OCI-LY7 (cell line): ENCODE data around the gene FOXG1. TPM values are rescaled to one million over a fixed set of nuclear protein-coding genes. Genes with fewer than 3 reads are reported as not detected.

ENCODE experiments used
- BruUV-seq: library from RNA; stranded (reverse); fragments of 400-500 nt; replicated peaks from 2 replicates; lab custom pipeline; 2021; lab: Mats Ljungman, UMichigan
- CTCF ChIA-PET: fragments of 300-600 bp; sonication (Branson Sonifier 250); formaldehyde crosslinking; loops from one replicate; lab custom pipeline; 2022; ENCODE audit warnings: antibody characterized with exemption; ENCODE audit not compliant: unreplicated experiment; lab: Charles Lee
- POLR2A ChIA-PET: fragments of 300-600 bp; sonication (Branson Sonifier 250); formaldehyde crosslinking; loops from one replicate; lab custom pipeline; 2022; ENCODE audit warnings: antibody characterized with exemption; lab: Charles Lee
- DNase-seq: peaks from one replicate; pipeline ENCODE4 v3.0.0-alpha.2; 2015; ENCODE audit warnings: low spot score
- H2AFZ ChIP-seq: fragments of 200-600 bp; sonication (generic), shearing (Covaris generic); 2 replicates; pipeline ENCODE4 v1.6.1; 2014; ENCODE audit warnings: mild to moderate bottlenecking, antibody characterized with exemption, low read length, moderate library complexity
- H3K27ac ChIP-seq: fragments of 200-600 bp; sonication (generic); 2 replicates; pipeline ENCODE4 v1.5.1; 2014; ENCODE audit warnings: mixed run types, low read depth, mild to moderate bottlenecking, moderate library complexity, low read length, inconsistent platforms; ENCODE audit not compliant: poor library complexity, severe bottlenecking
- H3K36me3 ChIP-seq: fragments of 200-600 bp; sonication (generic); 2 replicates; pipeline ENCODE4 v1.6.1; 2014; ENCODE audit warnings: mild to moderate bottlenecking, antibody characterized with exemption, low read length, moderate library complexity, mixed read lengths; ENCODE audit not compliant: insufficient read depth
- H3K4me1 ChIP-seq: fragments of 200-600 bp; sonication (generic); 2 replicates; pipeline ENCODE4 v1.5.1; 2014; ENCODE audit warnings: mild to moderate bottlenecking, low read length; ENCODE audit not compliant: insufficient read depth, poor library complexity, severe bottlenecking
- H3K4me2 ChIP-seq: fragments of 200-600 bp; sonication (generic); 2 replicates; pipeline ENCODE4 v1.6.1; 2014; ENCODE audit warnings: mild to moderate bottlenecking, low read length
- H3K4me3 ChIP-seq: fragments of 200-600 bp; sonication (generic); 2 replicates; pipeline ENCODE4 v1.5.1; 2014; ENCODE audit warnings: mild to moderate bottlenecking, low read depth, low read length; ENCODE audit not compliant: poor library complexity, severe bottlenecking
- H3K79me2 ChIP-seq: fragments of 200-600 bp; sonication (generic); 2 replicates; pipeline ENCODE4 v1.6.1; 2016; ENCODE audit warnings: low read depth, mild to moderate bottlenecking, low read length, moderate library complexity, mixed read lengths; ENCODE audit not compliant: insufficient read depth
- H3K9me2 ChIP-seq: fragments of 200-600 bp; sonication (generic); 2 replicates; pipeline ENCODE4 v1.6.1; 2016; ENCODE audit warnings: mild to moderate bottlenecking, low read length, mixed read lengths; ENCODE audit not compliant: insufficient read depth
- H3K9me3 ChIP-seq: fragments of 200-600 bp; sonication (generic); 2 replicates; pipeline ENCODE4 v1.6.1; 2014; ENCODE audit warnings: mild to moderate bottlenecking, mixed run types, low read length, mixed read lengths
- H4K20me1 ChIP-seq: fragments of 200-600 bp; sonication (generic); 2 replicates; pipeline ENCODE4 v1.6.1; 2014; ENCODE audit warnings: mild to moderate bottlenecking, antibody characterized with exemption, low read length, moderate library complexity, mixed read lengths; ENCODE audit not compliant: insufficient read depth
- EZH2phosphoT487 ChIP-seq: fragments of 200-600 bp; sonication (generic); IDR thresholded peaks from 2 replicates; pipeline ENCODE4 v1.6.1; 2018; ENCODE audit warnings: low read depth, borderline replicate concordance, mild to moderate bottlenecking, mixed run types, antibody characterized with exemption, low read length, moderate library complexity, mixed read lengths
- intact Hi-C: fragments of 100-400 bp; cut with micrococcal nuclease; formaldehyde crosslinking; loops from one replicate; pipeline ENCODE4 v1.10.0; 2022; ENCODE audit not compliant: unreplicated experiment
- total RNA-seq, 2 experiments: library from RNA; depleted of rRNA in 1 of 2; stranded (reverse); fragments of >200 nt in 1 of 2; shearing (Covaris generic) in 1 of 2; gene quantifications; 2 replicates each; pipeline ENCODE4 v1.2.3, GENCODE V29; 2014 to 2022
- TF ChIP-seq, protein P1 (sequence below): fragments of 200-600 bp; sonication (generic); conservative IDR thresholded peaks from 2 replicates; pipeline ENCODE4 v1.5.1; 2014; ENCODE audit warnings: mild to moderate bottlenecking, antibody characterized with exemption, low read length, moderate library complexity, mixed read lengths

The FOXG1 gene
- total RNA-seq, 2 experiments from 2014 or later, result not detected

DNA sequence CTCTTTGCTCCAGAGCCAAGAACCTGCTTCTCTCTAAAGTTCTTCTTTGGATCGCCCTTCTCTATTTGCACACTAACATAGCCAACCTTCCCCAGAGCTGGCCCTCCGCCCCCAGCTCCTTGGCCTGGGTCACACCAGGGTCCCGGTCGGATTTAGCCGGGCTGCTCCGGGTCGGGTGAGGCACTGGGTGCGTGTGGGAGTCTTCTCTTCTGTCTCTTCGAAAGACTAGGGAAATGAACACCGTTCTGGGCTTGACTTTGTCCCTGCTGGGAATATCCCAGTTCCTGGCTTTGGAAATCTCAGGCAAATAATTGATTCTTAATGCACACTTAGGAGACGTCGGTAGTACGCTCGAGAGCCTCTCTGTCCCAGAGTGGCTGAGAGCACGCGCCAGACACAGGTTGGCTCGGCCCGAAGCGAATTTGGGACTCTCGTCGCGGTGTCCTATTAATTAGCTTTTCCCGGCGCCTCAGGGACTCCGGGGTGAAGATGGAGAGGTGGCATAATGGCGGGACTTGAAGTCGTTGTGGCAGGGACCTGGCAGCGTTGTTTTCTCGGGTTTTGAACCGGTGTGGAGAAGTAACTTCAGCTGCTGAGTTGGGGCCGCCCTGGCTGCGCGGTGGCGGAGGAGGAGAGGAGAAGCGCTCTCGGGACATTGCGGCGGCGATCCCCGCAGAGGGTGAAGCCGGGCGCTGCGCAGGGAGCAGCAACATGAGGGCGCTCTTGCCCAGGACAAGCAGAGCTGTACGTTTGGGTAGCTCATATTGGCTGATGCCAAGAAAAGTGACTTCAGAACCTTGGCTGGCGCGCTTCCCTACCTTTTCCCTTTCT is 7.5 kb downstream of the FOXG1 start:
- Histone ChIP-seq H3K79me2 (no peaks in the 10 kb centered on the region), H3K4me3 (no peak overlapping the region), H3K4me1 (no peaks in the 10 kb centered on the region), H3K9me3 (no peaks in the 10 kb centered on the region), H3K36me3 (no peaks in the 10 kb centered on the region), H3K9me2 (no peaks in the 10 kb centered on the region), H2AFZ (no peak overlapping the region), H3K4me2 (no peak overlapping the region), H3K27ac (no peak overlapping the region), H4K20me1 (no peaks in the 10 kb centered on the region)
- BruUV-seq, result no TSS peak
- TF ChIP-seq, protein P1, sequence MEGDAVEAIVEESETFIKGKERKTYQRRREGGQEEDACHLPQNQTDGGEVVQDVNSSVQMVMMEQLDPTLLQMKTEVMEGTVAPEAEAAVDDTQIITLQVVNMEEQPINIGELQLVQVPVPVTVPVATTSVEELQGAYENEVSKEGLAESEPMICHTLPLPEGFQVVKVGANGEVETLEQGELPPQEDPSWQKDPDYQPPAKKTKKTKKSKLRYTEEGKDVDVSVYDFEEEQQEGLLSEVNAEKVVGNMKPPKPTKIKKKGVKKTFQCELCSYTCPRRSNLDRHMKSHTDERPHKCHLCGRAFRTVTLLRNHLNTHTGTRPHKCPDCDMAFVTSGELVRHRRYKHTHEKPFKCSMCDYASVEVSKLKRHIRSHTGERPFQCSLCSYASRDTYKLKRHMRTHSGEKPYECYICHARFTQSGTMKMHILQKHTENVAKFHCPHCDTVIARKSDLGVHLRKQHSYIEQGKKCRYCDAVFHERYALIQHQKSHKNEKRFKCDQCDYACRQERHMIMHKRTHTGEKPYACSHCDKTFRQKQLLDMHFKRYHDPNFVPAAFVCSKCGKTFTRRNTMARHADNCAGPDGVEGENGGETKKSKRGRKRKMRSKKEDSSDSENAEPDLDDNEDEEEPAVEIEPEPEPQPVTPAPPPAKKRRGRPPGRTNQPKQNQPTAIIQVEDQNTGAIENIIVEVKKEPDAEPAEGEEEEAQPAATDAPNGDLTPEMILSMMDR, result no peak
- TF ChIP-seq EZH2phosphoT487, result no peak
- DNase-seq, result no peak
- POLR2A ChIA-PET, result no interaction called here
- intact Hi-C loops, result no loop called here
- CTCF ChIA-PET, result no interaction called here

DNA sequence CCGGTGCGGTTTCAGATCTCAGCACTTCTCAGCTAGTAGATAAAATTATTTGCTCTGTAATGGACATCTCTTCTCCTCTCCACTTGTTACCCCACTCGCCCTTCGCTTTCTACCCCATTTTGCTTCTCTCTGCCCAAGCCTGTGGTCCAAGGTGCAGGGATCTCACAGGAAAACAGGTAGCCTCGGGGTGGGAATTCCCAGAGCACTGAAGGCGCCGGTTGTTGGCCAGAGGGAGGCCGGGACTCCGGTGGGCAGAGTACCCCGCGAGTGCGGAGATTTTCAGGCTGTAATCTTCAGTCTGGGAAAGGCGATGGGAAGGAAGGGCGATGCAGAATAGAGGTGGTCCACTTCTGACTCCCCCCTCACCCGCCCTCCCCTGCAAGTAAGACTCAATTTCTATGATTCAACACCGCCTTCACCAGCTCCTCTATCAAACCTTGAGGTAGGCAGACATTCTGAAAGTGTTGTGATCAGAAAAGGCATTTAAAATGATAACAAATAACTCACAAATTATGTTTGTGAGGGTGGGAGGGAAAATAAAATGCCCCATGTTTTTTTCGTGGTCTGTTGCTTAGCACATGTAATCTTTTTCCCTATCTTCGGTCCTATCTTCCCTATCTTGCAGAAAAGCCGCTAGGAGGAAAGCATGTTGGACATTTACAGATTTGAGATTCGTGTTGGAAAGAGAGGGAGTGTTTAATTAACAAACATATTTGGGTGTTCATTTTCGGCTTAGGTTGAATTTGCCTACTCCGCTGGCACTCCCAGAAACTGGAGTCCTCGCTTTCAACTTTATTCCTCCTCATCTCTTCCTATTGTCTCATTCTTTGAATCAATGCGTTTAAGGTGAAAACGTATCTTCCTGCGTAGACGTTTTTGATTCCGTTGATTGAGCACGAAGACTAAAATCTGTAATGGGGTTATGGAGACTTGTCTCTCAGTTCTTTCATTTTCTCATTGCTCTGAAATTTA is 8.5 kb downstream of the FOXG1 start:
- POLR2A ChIA-PET, result no interaction called here
- TF ChIP-seq, protein P1, result no peak
- TF ChIP-seq EZH2phosphoT487, result no peak
- Histone ChIP-seq H3K4me3 (no peak overlapping the region), H2AFZ (no peak overlapping the region), H3K4me2 (no peak overlapping the region), H3K36me3 (no peaks in the 10 kb centered on the region), H3K9me3 (no peaks in the 10 kb centered on the region), H4K20me1 (no peaks in the 10 kb centered on the region), H3K79me2 (no peaks in the 10 kb centered on the region), H3K27ac (no peak overlapping the region), H3K9me2 (no peaks in the 10 kb centered on the region), H3K4me1 (no peaks in the 10 kb centered on the region)
- CTCF ChIA-PET, result no interaction called here
- no TSS peak for BruUV-seq
- DNase-seq, result no peak
- intact Hi-C loops, result no loop called here
